ENCODE results near the gene SLC52A1.
"Not testable (repeated sequence)": the region's sequence is repeated elsewhere in the genome, so short reads cannot be mapped to it uniquely, and the experiment has no call there.

The SLC52A1 gene

DNA sequence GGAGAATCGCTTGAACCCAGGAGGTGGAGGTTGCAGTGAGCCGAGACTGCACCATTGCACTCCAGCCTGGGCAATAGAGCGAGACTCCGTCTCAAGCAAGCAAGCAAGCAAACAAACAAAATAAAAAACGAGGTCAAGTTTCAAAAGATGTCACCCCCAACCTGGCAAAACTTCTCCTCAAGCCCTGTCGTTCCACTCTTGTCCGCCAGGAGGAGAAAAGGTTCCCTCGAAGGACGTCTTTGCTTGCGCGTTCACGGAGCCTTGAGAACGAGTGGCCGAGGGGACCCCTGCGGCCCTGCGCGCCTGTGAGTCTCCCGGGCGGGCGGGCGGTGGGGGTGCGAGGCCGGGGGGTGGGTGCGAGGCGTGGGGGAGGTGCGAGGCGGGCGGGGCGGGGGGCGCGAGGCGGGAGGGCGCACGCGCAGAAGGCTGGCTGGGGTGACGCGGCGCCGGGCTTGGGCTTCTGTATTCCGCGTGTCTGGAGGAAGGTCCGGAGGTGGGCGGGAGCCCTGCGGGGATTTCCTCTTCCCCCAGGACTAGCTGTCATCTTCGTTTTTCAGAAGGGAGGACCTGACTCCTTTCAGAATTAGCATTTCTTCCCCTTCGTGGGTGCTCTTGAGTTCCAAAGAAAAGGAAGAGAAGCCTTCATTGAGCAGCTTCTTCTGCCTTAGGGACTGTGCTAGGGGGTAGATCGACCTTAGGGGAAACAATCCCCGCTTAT is 3.7 kb downstream of the SLC52A1 start:
- DNase-seq (ENCODE audit: low spot score): peak; percentile 74

DNA sequence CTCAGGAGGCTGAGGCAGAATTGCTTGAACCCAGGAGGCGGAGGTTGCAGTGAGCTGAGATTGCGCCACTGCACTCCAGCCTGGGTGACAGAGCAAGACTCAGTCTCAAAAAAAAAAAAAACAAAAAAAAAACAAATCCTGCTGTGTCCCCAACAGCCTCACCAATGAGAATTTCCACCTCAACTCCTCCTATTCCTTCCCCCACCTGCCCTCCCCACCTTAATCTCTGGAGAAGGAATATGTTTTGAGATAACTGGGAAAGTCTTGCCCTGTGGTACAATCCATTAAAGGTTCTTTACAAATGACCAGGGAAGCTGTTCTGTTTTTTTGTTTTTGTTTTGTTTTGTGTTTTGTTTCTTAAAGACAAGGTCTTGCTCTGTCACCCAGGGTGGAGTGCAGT is 5.1 kb downstream of the SLC52A1 start:
- not testable (repeated sequence) for DNase-seq (ENCODE audit: low spot score)

DNA sequence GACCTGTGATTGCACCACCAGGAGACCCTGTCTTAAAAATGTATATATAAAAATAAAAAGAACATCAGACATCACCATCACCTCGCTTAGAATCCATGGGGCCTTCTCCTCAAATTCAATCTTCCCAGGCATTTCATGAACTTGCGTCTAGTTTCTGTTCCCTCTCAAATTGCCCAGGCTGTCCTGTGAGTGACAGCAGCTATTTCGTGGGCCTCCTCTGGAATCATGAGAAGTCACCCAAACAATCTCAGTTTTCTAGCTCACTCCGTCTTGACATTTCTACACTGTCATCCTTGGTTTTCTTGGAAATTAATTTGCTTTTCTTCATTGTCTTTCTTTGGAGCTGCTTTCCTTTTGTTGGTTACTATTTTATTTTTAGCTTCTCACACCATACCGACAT is 7.3 kb downstream of the SLC52A1 start:
- DNase-seq (ENCODE audit: low spot score): no peak

DNA sequence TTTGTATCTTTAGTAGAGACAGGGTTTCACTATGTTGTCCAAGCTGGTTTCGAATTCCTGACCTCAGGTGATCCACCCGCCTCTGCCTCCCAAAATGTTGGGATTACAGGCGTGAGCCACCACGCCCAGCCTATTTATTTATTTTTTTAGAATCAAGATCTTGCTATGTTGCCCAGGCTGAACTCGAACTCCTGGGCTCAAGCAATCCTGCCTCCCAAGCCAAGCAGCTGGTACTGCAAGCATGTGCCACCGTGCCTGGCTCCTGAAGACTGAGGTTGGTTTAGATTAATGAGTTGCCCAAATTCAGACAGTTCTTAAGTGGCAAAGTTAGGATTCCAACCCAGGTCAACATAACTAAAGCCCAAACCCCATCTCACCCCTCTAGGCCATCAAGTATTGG is 7.9 kb downstream of the SLC52A1 start:
- DNase-seq (ENCODE audit: low spot score): no peak

DNA sequence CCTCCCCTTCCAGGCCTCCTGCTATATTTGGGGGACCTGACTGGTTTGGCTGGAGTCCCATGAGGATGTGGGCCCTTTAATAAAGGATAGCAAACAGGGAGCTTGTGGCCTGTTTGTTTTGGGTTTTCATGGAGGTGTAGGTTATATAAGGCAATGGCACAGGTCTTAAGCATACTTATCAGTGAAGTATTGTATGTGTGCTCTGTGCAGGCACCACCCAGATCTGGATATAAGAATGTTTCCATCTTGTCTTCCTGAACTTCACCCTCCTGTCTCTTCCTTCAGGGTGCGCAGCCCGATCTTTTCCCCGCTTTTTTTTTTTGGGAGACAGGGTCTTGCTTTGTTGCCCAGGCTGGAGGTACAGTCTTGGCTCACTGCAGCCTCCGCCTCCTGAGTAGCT is 10.6 kb downstream of the SLC52A1 start:
- no peak for DNase-seq (ENCODE audit: low spot score)

DNA sequence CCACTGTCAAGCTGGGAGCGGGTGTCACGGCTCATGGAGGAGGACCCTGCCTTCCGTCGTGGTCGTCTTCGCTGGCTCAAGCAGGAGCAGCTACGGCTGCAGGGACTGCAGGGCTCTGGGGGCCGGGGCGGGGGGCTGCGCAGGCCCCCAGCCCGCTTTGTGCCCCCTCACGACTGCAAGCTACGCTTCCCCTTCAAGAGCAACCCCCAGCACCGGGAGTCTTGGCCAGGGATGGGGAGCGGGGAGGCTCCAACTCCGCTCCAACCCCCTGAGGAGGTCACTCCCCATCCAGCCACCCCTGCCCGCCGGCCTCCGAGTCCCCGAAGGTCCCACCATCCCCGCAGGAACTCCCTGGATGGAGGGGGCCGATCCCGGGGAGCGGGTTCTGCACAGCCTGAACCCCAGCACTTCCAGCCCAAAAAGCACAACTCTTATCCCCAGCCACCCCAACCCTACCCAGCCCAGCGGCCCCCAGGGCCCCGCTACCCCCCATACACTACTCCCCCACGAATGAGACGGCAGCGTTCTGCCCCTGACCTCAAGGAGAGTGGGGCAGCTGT is 11.6 kb downstream of the SLC52A1 start:
- no peak for DNase-seq (ENCODE audit: low spot score)

DNA sequence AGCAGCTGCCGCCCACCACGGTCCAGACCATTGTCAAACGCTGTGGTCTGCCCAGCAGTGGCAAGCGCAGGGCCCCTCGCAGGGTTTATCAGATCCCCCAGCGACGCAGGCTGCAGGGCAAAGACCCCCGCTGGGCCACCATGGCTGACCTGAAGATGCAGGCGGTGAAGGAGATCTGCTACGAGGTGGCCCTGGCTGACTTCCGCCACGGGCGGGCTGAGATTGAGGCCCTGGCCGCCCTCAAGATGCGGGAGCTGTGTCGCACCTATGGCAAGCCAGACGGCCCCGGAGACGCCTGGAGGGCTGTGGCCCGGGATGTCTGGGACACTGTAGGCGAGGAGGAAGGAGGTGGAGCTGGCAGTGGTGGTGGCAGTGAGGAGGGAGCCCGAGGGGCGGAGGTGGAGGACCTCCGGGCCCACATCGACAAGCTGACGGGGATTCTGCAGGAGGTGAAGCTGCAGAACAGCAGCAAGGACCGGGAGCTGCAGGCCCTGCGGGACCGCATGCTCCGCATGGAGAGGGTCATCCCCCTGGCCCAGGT is 13.0 kb downstream of the SLC52A1 start:
- DNase-seq (ENCODE audit: low spot score): no peak

DNA sequence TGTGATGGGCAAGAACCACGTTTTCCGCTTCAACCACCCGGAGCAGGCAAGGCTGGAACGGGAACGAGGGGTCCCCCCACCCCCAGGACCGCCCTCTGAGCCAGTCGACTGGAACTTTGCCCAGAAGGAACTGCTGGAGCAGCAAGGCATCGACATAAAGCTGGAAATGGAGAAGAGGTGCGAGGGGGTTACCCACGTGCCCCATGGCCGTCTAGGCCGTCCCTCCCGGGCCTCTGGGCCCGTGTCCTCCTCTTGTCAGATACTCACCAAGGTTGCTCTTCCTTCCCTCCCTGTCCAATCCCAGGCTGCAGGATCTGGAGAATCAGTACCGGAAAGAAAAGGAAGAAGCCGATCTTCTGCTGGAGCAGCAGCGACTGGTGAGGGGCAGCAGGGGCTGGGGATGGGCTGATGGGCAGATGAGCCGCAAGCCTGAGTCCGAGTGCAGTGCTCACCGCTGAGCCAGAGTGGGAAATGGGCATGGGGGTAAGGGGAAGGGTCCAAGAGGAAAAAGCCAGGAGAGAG is 14.7 kb downstream of the SLC52A1 start:
- no peak for DNase-seq (ENCODE audit: low spot score)

DNA sequence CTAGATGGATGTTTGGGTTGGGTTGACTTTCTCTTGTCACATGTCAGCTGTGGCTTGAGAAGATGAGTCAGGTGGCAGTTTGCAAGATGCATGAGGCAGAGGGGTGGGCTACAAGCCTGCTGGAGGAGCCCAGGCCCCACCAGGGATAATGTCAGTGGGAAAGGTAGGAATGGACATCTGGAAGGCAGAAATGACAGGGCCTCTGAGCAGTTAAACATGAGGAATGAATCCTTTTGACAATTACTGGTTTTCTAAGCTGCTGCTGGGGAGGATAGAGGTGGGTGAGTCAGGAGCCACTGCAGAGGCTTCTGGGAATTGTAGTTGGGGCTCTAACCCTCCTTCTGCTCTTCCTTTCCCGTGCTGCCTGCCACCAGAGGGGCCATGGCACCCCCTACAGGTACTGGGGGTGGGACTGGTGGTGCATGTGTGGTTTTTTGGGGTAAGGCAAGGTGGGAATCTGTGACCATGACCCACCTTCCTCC is 15.7 kb downstream of the SLC52A1 start:
- no peak for DNase-seq (ENCODE audit: low spot score)

DNA sequence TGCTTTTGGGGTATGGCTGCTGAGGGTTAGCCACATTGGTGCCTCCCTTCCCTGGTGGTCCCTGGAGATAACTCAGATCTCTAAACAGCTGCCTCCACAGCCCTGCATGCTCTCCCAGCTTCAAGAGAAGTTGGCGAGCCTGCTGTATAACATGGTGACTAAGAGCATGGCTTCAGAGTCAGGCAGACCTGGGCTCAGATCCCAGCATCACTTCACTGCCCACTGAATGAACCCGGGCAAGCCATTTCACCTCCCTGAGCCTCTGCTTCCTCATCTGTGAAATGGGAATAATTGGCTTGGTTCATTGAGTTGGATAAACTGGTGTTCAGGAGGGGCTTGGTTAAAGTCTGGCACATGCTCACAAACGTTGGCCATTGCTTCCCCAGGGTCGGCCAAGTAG is 20.9 kb downstream of the SLC52A1 start:
- no peak for DNase-seq (ENCODE audit: low spot score)

DNA sequence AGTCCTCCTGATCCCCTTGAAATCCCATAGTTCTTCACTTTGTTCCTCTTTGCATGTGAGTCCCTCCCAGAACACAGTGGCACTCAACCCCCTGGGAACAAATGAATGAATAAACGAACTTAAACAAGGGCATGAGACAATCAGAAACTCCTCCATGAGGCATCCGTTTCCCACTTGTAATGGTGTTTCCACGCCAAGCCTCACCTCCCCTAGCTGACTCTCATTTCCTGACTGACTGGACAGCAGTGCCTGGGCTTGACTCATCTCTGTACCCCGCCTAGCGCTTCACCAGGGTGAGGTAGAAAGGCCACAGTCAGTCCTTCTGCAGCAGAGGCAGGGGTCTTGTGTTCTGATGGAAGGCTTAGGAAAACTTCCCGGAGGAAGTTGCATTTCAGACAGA is 23.3 kb downstream of the SLC52A1 start:
- DNase-seq (ENCODE audit: low spot score): no peak

DNA sequence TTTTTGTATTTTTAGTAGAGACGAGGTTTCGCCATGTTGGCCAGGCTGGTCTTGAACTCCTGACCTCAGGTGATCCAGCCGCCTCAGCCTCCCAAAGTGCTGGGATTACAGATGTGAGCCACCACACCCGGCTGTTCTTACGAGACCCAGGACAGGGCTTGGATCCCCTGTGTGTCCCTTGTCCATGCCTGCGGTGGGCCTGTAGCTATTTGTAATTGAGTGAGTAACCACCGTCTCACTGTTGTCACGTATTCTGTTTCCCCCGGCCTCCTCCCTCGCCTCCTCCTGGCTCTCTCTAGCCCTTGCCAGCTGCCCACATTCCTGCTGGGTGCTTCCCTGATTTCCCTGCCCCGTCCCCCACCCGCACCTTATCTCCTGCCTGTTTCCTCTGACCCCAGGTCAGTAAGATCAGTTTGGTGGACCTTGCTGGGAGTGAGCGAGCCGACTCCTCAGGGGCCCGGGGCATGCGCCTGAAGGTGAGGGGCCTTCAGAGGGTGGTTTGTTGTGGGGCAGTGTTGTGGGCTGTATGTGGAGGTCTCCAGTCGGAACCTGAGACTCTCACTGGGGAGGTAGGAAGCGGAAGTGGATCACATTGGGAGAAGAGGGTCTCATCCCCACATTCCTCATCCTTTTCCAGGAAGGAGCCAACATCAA is 31.9 kb downstream of the SLC52A1 start:
- DNase-seq (ENCODE audit: low spot score): no peak

DNA sequence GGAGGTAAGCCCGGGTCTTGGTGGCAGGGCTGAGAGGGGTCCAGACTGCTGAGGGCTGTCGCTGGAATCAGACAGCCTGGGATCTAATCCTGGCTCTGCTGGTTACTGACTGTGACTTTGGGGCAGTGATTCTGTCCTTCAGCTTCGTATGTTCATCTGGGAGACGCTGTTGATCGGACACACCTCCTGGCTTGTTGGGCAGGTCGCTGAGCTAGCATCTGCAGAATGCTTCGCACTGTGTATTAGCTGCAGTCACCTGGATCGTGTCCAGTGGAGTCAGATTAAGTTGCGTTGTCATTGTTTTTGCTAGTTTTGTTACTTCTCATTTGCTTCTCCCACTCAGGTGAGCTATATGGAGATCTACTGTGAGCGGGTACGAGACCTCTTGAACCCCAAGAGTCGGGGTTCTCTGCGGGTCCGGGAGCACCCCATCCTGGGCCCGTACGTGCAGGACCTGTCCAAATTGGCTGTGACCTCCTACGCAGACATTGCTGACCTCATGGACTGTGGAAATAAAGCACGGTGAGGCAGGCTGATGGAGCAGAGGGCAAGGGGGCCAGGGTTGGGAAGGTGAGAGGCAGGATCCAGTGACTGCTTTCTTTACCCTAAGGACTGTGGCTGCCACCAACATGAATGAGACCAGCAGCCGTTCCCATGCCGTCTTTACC is 33.0 kb downstream of the SLC52A1 start:
- no peak for DNase-seq (ENCODE audit: low spot score)

DNA sequence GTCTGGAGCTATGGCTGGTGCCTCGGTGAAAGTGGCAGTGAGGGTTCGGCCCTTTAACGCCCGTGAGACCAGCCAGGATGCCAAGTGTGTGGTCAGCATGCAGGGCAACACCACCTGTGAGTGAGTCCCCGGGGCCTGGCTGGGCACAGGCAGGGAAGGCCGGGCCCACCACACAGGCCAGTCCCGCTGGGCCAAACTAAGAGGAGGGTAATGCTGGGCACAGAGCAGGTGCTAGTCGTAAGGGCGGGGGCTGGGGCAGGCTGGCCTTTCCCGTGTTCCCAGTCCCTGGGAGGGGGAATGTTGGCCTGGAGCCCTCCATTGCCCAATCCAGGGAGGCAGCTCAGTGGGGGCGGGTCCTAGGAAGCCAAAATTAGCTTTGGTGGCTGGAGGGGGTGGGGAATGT is 35.0 kb downstream of the SLC52A1 start:
- DNase-seq (ENCODE audit: low spot score): no peak

DNA sequence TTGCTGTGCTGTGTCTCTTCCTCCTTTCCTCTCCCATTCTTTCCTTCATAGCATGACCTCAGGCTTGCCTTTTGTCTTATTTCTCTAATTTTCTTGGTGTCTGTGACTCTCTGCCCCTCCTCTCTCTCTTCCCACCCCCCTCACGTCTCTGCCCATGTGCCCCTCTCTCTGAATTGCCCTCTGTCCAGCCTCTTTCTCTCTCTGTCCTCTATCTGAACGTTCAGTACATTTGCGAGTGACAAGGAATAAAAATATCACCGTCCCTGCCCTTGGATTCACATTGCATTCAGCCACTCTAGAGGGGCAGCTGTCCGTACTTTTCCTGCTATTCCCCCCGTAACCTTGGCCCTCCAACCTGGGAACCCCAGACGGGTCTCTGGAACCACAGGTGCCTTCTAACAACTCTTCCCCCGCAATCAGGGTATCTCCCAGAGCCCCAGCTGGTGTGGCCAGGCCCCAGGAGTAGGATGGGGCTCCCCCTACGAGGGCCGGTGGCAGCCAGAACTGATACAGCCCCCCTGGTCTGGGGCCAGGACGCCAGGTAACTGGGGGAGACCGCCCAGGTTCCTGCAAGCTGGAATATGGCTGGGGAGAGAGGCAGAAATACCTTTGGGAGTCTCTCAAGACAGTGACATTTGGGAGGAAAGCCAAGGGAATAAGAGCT is 35.7 kb downstream of the SLC52A1 start:
- no peak for DNase-seq (ENCODE audit: low spot score)

DNA sequence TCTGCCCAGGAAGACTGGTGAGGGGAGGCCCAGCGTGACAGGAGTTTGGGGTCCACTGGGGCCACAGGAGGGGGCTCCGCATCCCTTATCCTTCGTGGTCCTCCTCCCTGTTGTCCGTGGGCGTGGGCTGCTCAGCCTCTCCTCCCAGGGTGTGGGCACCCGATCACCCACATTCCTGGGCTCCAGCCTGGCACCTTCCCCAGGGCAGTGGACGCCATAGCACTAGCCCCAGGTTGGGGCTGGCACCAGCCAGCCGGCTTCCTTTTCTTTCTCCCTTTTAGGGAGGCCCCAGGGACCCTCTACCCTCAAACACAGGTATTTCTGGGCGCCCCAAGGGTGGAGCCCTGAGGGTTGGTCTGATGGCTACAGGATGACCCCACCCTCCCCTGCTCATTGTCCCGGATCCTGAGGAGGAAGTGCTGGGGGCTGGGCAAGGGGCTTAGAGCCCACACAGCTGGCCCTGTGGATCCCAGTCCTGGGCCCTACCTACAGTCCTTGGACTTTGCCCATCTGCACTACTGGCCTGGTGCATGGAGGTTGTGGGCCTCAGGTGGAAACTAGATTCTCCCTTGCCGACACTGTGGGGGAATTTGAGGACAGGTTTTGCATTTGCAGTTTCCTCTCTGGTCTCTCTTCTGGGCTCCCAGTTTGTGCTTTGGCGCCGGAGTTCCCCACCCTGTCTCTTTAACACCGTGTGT is 36.3 kb downstream of the SLC52A1 start:
- DNase-seq (ENCODE audit: low spot score): no peak

DNA sequence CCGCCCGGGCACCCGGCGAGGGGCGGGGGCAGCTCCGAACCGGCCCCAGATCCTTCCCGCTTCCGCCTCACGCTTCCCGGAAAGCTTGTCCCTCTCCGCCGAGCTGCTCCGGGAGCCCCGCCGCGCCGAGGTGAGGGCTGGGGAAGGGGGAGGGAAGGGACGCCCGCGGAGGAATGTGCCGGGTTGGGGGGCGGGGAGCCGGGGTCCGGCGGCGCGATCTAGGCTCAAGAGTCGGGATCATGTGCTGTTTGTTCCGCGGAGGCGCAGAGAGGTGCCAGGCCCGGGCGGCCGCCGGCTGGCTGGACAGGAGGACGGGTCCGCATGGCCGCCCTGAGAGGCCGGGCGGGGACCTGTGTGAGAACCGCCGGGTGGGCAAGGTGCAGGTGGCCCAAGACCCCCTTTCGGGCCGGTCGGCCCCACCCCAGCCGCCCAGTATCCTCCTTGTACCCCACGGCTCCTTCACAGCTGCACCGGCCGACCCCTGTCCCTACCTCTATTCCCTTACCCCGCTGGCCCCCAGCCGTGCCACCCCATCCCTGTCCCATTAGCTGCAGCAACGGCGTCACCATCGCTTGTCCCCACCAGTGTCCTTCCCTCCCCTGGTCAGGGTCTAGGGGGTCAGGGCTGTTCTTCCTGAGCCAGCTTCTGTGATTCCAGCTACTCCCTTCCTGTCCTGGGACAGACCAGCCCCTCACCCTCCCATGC is 37.0 kb downstream of the SLC52A1 start:
- DNase-seq (ENCODE audit: low spot score): no peak

DNA sequence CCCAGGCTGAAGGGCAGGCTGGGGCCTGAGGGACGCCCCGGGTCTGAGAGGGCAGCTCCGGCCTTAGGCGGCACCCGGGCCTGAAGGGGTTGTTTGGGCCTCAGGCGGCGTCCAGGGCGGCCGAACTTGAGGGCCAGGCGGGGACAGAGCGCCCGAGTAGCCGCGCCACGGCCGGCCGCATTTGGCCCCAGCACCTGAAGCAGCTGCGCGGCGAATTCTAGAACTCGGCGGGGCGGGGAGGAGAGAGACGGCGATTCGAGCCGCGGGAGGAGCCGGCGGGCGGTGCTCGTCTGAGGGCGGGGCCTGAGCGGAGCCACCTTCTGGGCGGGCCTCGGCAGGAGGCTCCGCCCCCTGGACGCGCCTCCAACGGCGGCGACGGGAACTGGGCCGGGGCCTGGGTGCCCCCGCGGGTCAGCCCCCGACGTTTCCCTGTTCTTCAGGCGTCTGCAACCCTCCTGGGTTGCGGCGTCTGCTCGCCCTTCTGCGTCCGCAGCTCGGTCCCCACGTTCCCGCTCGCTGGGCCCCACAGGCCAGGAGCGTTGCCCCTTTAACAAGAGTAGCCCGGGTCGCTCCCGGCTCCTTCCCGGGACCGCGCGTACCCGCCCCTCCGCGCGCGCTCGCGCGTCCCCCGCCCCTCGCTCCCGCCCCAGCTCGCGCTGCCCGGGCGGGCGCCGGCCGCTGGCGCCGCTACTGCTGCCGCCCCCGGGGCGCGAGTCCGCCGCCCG is 37.8 kb downstream of the SLC52A1 start, which contains the start of the genes INCA1 and KIF1C:
INCA1 (minus strand) TSS at position 221 of the 725 bp plus-strand sequence. CDS start 3,085 bp downstream, outside the sequence.
KIF1C (plus strand) TSS at position 649 of the 725 bp plus-strand sequence. CDS start 2,297 bp downstream, outside the sequence.
- peak; percentile 96 for DNase-seq (ENCODE audit: low spot score)

DNA sequence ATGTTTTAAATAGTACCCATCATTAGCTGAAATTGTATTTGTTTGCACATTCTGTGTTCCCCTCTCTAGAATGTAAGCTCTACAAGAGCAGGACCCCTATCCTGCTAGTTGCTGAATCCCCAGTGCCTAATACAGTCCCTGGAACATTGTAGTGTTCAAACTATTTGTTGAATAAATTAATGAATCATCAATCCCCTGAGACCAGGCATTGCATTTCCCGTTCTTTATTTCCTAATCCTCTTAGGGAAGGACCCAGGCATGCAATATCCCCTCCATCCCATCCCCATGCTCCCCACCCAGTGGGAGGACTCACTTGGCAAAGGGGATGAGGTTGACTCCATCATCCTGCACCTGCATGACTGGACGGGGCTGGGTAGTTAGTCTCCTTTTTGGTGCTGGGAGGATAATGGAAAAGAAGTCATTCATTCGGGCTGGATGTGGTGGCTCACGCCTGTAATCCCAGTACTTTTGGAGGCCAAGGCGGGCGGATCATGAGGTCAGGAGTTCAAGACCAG is 41.1 kb downstream of the SLC52A1 start:
- DNase-seq (ENCODE audit: low spot score): no peak
